H9 (cell line): ENCODE data around the gene ACACA. TPM values are rescaled to one million over a fixed set of nuclear protein-coding genes. Genes with fewer than 3 reads are reported as not detected.

Experiments
- DNase-seq: peaks from one replicate; pipeline ENCODE4 v3.0.0-alpha.2; 2017
- H2AFZ ChIP-seq: one replicate; pipeline ENCODE4 v1.6.1; 2013; ENCODE audit warnings: mild to moderate bottlenecking, low read length, control low read depth, moderate library complexity
- H2AK5ac ChIP-seq: 2 replicates; pipeline ENCODE4 v1.6.1; 2013; ENCODE audit warnings: low read length, control low read depth, mixed read lengths; ENCODE audit not compliant: insufficient read length
- H2BK120ac ChIP-seq: one replicate; pipeline ENCODE4 v1.6.1; 2013; ENCODE audit warnings: low read depth, mild to moderate bottlenecking, low read length, control low read depth, inconsistent platforms; ENCODE audit not compliant: poor library complexity, severe bottlenecking
- H2BK12ac ChIP-seq: 2 replicates; pipeline ENCODE4 v1.6.1; 2013; ENCODE audit warnings: low read length, control low read depth, mixed read lengths, low read depth; ENCODE audit not compliant: insufficient read length
- H2BK15ac ChIP-seq: 2 replicates; pipeline ENCODE4 v1.6.1; 2013; ENCODE audit warnings: low read depth, low read length, control low read depth
- H2BK20ac ChIP-seq: one replicate; pipeline ENCODE4 v1.6.1; 2013; ENCODE audit warnings: low read depth, mild to moderate bottlenecking, low read length, control low read depth, inconsistent platforms; ENCODE audit not compliant: poor library complexity, severe bottlenecking
- H2BK5ac ChIP-seq: 2 replicates; pipeline ENCODE4 v1.6.1; 2013; ENCODE audit warnings: low read length, control low read depth, mixed read lengths; ENCODE audit not compliant: insufficient read length
- H3K14ac ChIP-seq: 2 replicates; pipeline ENCODE4 v1.6.1; 2013; ENCODE audit warnings: low read length, control low read depth; ENCODE audit not compliant: insufficient read depth
- H3K18ac ChIP-seq: 2 replicates; pipeline ENCODE4 v1.6.1; 2013; ENCODE audit warnings: low read depth, mild to moderate bottlenecking, mixed read lengths, low read length, control low read depth; ENCODE audit not compliant: insufficient read length
- H3K23ac ChIP-seq: 2 replicates; pipeline ENCODE4 v1.6.1; 2013; ENCODE audit warnings: low read length, control low read depth, mixed read lengths, low read depth; ENCODE audit not compliant: insufficient read length
- H3K23me2 ChIP-seq: 2 replicates; pipeline ENCODE4 v1.6.1; 2013; ENCODE audit warnings: low read depth, mild to moderate bottlenecking, mixed read lengths, low read length, control low read depth; ENCODE audit not compliant: insufficient read length, poor library complexity, severe bottlenecking
- H3K27ac ChIP-seq: 2 replicates; pipeline ENCODE4 v1.5.1; 2013; ENCODE audit warnings: low read length, control low read depth, mixed read lengths, low read depth; ENCODE audit not compliant: insufficient read length
- H3K27me3 ChIP-seq: 2 replicates; pipeline ENCODE4 v1.6.1; 2013; ENCODE audit warnings: low read length, control low read depth, inconsistent platforms; ENCODE audit not compliant: insufficient read depth
- H3K4ac ChIP-seq: 2 replicates; pipeline ENCODE4 v1.6.1; 2013; ENCODE audit warnings: low read depth, mild to moderate bottlenecking, control low read depth, inconsistent platforms, low read length, moderate library complexity
- H3K4me1 ChIP-seq: 2 replicates; pipeline ENCODE4 v1.6.1; 2013; ENCODE audit warnings: low read length, control low read depth, inconsistent platforms; ENCODE audit not compliant: insufficient read depth
- H3K4me2 ChIP-seq: 2 replicates; pipeline ENCODE4 v1.6.1; 2013; ENCODE audit warnings: low read length, control low read depth, mixed read lengths; ENCODE audit not compliant: insufficient read length, insufficient read depth
- H3K56ac ChIP-seq: 2 replicates; pipeline ENCODE4 v1.6.1; 2013; ENCODE audit warnings: low read depth, mild to moderate bottlenecking, mixed read lengths, low read length, control low read depth; ENCODE audit not compliant: insufficient read length
- H3K79me1 ChIP-seq: 2 replicates; pipeline ENCODE4 v1.6.1; 2013; ENCODE audit warnings: low read depth, mild to moderate bottlenecking, moderate library complexity, low read length, control low read depth, inconsistent platforms; ENCODE audit not compliant: insufficient read depth, poor library complexity, severe bottlenecking
- H3K79me2 ChIP-seq: 2 replicates; pipeline ENCODE4 v1.6.1; 2013; ENCODE audit warnings: low read length, control low read depth, inconsistent platforms; ENCODE audit not compliant: insufficient read depth
- H3K9ac ChIP-seq: 2 replicates; pipeline ENCODE4 v1.6.1; 2013; ENCODE audit warnings: low read length, control low read depth, mixed read lengths; ENCODE audit not compliant: insufficient read length; ENCODE audit errors: extremely low read depth
- H3K9me3 ChIP-seq: one replicate; pipeline ENCODE4 v1.6.1; 2013; ENCODE audit warnings: low read depth, low read length, inconsistent platforms; ENCODE audit not compliant: control insufficient read depth
- H3T11ph ChIP-seq: one replicate; pipeline ENCODE4 v1.6.1; 2013; ENCODE audit warnings: mild to moderate bottlenecking, low read length, control low read depth, inconsistent platforms
- H4K20me1 ChIP-seq: one replicate; pipeline ENCODE4 v1.6.1; 2013; ENCODE audit not compliant: control insufficient read depth, insufficient read length, insufficient read depth
- H4K5ac ChIP-seq: 2 replicates; pipeline ENCODE4 v1.6.1; 2013; ENCODE audit warnings: low read depth, mild to moderate bottlenecking, mixed read lengths, low read length, control low read depth; ENCODE audit not compliant: insufficient read length
- H4K8ac ChIP-seq: replicated peaks from 2 replicates; pipeline ENCODE4 v1.6.1; 2013; ENCODE audit warnings: low read length, control low read depth, mixed read lengths, low read depth; ENCODE audit not compliant: insufficient read length
- H4K91ac ChIP-seq: 2 replicates; pipeline ENCODE4 v1.6.1; 2013; ENCODE audit warnings: low read depth, mild to moderate bottlenecking, moderate library complexity, mixed read lengths, low read length, control low read depth; ENCODE audit not compliant: insufficient read length
- H3K27ac Mint-ChIP-seq, 3 experiments: 2 replicates in 2 of 3; 3 replicates in 1 of 3; pipeline ENCODE4 v1.8.0; 2020 to 2021; ENCODE audit warnings: mixed read lengths in 3 of 3, mild to moderate bottlenecking in 1 of 3, moderate library complexity in 1 of 3
- H3K27me3 Mint-ChIP-seq: 2 replicates; pipeline ENCODE4 v1.8.0; 2021; ENCODE audit warnings: low read depth, mild to moderate bottlenecking, moderate library complexity, mixed read lengths
- H3K36me3 Mint-ChIP-seq, 3 experiments: 2 replicates in 2 of 3; 3 replicates in 1 of 3; pipeline ENCODE4 v1.8.0; 2020 to 2021; ENCODE audit warnings: low read depth in 3 of 3, mixed read lengths in 3 of 3; ENCODE audit not compliant: insufficient read depth in 1 of 3
- H3K4me1 Mint-ChIP-seq, 2 experiments: 2 replicates each; pipeline ENCODE4 v1.8.0; 2020; ENCODE audit warnings: mixed read lengths in 2 of 2
- H3K4me3 Mint-ChIP-seq, 2 experiments: 2 replicates in 1 of 2; 3 replicates in 1 of 2; pipeline ENCODE4 v1.8.0; 2020 to 2021; ENCODE audit warnings: mild to moderate bottlenecking in 2 of 2, mixed read lengths in 2 of 2, moderate library complexity in 1 of 2
- H3K9me3 Mint-ChIP-seq, 2 experiments: 2 replicates in 1 of 2; 3 replicates in 1 of 2; pipeline ENCODE4 v1.8.0; 2020; ENCODE audit warnings: mild to moderate bottlenecking in 2 of 2, mixed read lengths in 2 of 2, moderate library complexity in 1 of 2
- CTCF ChIP-seq: fragments of 200-600 bp; sonication (generic); conservative IDR thresholded peaks from 3 replicates; pipeline ENCODE4 v1.8.0; 2021; ENCODE audit warnings: antibody characterized with exemption, mild to moderate bottlenecking
- WGBS: extraction: QIAGEN DNeasy Blood & Tissue Kit; methylation state at CpG from one replicate; pipeline ENCODE4 v1.1.7; 2013; ENCODE audit warnings: missing lambda C conversion rate, low lambda C conversion rate, mixed read lengths; ENCODE audit not compliant: insufficient read length; ENCODE audit errors: extremely low coverage; 5-methylcytosine and 5-hydroxymethylcytosine counted together
- total RNA-seq: library from RNA; stranded (reverse); gene quantifications from 2 replicates; pipeline ENCODE4 v1.2.1, GENCODE V29; 2021

Gene ACACA
- total RNA-seq, 1 experiment from 2014 or later: 135 TPM

GRCh38 chr17:37096071-37096470 lies 310.6 kb downstream of the ACACA start:
- H3K4me1 Mint-ChIP-seq: peaks cover 13 to 15% of the 10 kb centered on the region in 2 experiments
- H3K23ac ChIP-seq: no peak overlapping the region
- no peak overlapping the region for H3K4me3 Mint-ChIP-seq
- H3K14ac ChIP-seq: no peak overlapping the region
- H4K5ac ChIP-seq: no peak overlapping the region
- no peak for DNase-seq
- H3K4me1 ChIP-seq: no peaks in the 10 kb centered on the region
- no peak overlapping the region for H2BK12ac ChIP-seq
- peaks cover 40 to 81% (median 66%) of the 10 kb centered on the region in 3 experiments; a peak in 6 of 7 replicates for H3K36me3 Mint-ChIP-seq
- no peak overlapping the region for H4K8ac ChIP-seq
- H3K23me2 ChIP-seq: no peaks in the 10 kb centered on the region
- H3K4ac ChIP-seq: no peak overlapping the region
- no peak overlapping the region for H3T11ph ChIP-seq
- H2AK5ac ChIP-seq: no peak overlapping the region
- no peak overlapping the region for H3K9ac ChIP-seq
- no peak overlapping the region for H3K27ac ChIP-seq
- no peaks in the 10 kb centered on the region for H3K79me2 ChIP-seq
- H2BK120ac ChIP-seq: no peak overlapping the region
- no peaks in the 10 kb centered on the region; the same call in 1 of the 2 replicates for H3K27me3 Mint-ChIP-seq
- H2AFZ ChIP-seq: no peak overlapping the region
- H3K9me3 Mint-ChIP-seq: no peaks in the 10 kb centered on the region
- no peak for TF ChIP-seq CTCF
- H3K27ac Mint-ChIP-seq: peak overlapping the region in 2 of 3 experiments; percentile 22 to 71; a peak in 3 of 7 replicates
- H3K56ac ChIP-seq: no peak overlapping the region
- no peak overlapping the region for H3K18ac ChIP-seq
- no peaks in the 10 kb centered on the region for H3K79me1 ChIP-seq
- no peak overlapping the region for H2BK20ac ChIP-seq
- no peaks in the 10 kb centered on the region for H4K20me1 ChIP-seq
- H3K27me3 ChIP-seq: no peaks in the 10 kb centered on the region
- H3K9me3 ChIP-seq: no peaks in the 10 kb centered on the region
- no peak overlapping the region for H2BK5ac ChIP-seq
- WGBS: no CpG with 5 or more reads among the region's 2 CpGs
- no peak overlapping the region for H4K91ac ChIP-seq
- no peak overlapping the region; the same call in 1 of the 2 replicates for H2BK15ac ChIP-seq
- H3K4me2 ChIP-seq: no peak overlapping the region
